OCI-LY3 (cell line): Measurements from ENCODE around the gene SLC2A4.

Source experiments
- EZH2phosphoT487 ChIP-seq: fragments of 200-600 bp; shearing (Covaris generic); IDR thresholded peaks from 2 replicates; pipeline ENCODE4 v1.6.1; 2018; ENCODE audit warnings: antibody characterized with exemption, mixed run types, low read depth
- TF ChIP-seq, protein P1 (sequence below): fragments of 200-600, 300-600 bp; sonication (generic); IDR thresholded peaks from 2 replicates; pipeline ENCODE4 v1.5.1; 2014; ENCODE audit warnings: antibody characterized with exemption, low read length, low read depth

DNA sequence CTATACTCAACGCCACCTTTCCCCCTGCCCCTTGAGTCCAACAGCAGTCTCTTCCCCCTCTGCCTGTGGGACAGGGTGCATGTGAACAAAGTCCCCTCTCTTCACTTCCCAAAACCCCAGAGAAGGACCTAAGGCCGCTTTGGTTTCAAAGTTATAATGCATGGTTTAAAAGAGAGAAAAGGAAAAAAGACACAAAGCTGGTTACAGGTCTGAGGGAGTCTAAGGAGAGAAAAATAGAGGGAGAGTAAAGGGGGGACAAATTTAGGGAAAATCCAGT, 38.1 kb upstream of the SLC2A4 start:
- TF ChIP-seq, protein P1, sequence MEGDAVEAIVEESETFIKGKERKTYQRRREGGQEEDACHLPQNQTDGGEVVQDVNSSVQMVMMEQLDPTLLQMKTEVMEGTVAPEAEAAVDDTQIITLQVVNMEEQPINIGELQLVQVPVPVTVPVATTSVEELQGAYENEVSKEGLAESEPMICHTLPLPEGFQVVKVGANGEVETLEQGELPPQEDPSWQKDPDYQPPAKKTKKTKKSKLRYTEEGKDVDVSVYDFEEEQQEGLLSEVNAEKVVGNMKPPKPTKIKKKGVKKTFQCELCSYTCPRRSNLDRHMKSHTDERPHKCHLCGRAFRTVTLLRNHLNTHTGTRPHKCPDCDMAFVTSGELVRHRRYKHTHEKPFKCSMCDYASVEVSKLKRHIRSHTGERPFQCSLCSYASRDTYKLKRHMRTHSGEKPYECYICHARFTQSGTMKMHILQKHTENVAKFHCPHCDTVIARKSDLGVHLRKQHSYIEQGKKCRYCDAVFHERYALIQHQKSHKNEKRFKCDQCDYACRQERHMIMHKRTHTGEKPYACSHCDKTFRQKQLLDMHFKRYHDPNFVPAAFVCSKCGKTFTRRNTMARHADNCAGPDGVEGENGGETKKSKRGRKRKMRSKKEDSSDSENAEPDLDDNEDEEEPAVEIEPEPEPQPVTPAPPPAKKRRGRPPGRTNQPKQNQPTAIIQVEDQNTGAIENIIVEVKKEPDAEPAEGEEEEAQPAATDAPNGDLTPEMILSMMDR, result no peak
- TF ChIP-seq EZH2phosphoT487, result no peak
